HCT116 (cell line): ENCODE results near the gene CARNS1.

Source experiments
- CEBPB ChIP-seq: IDR thresholded peaks from 2 replicates; pipeline ENCODE4 v1.6.1; 2012; ENCODE audit warnings: low read depth
- CTCF ChIP-seq, 3 experiments: fragments of 200-600 bp in 1 of 3; sonication (generic) in 1 of 3; IDR thresholded peaks in 2 of 3; conservative IDR thresholded peaks in 1 of 3; 2 replicates each; pipeline ENCODE4 v1.5.1; 2012 to 2017; ENCODE audit warnings: low read depth in 2 of 3, low read length in 2 of 3, antibody characterized with exemption in 1 of 3, borderline replicate concordance in 1 of 3, control low read depth in 1 of 3, mild to moderate bottlenecking in 1 of 3, mixed read lengths in 1 of 3, mixed run types in 1 of 3, moderate library complexity in 1 of 3; ENCODE audit not compliant: insufficient read depth in 1 of 3

- TF ChIP-seq CTCF (IDR thresholded peaks at IDR 0.05 in 2 of 3, conservative IDR thresholded peaks at IDR 0.05 in 1 of 3; ENCODE audit: borderline replicate concordance in 1 of 3, insufficient read depth in 1 of 3, low read depth in 2 of 3, low read length in 2 of 3) (no peak), CEBPB (no peak)
These were observed 18.3 kb downstream of the CARNS1 start for GRCh38 chr11:67433536-67434394.
